Measurements from ENCODE around the gene ZBTB17. TPM values are rescaled to one million over a fixed set of nuclear protein-coding genes. Genes with fewer than 3 reads are reported as not detected.
A peak's percentile ranks its signal among the peaks of the same experiment; 100 is the strongest.

Gene ZBTB17
- total RNA-seq, 1 donor from 2014 or later = 155 TPM

- peaks cover 0 to 6% of the 10 kb centered on the region in 2 donors for H3K4me1 ChIP-seq
- no peak overlapping the region for H3K4me3 ChIP-seq
- no peak for DNase-seq (ENCODE audit: low spot score in 2 of 2)
- intact Hi-C loops (cut with DNase I) = loop anchor here (5.0 kb wide), 1 partner anchor 44 kb away; no protein-coding TSS in a partner anchor
- no peaks in the 10 kb centered on the region for H3K9me3 ChIP-seq
- H3K27me3 ChIP-seq = no peaks in the 10 kb centered on the region
- TF ChIP-seq CTCF (IDR thresholded peaks at IDR 0.05) = no peak
- H3K36me3 ChIP-seq = peaks cover 85 to 100% of the 10 kb centered on the region in 2 donors
- H3K27ac ChIP-seq = peak overlapping the region in 1 of 2 donors; percentile 33
Observed at GRCh38 chr1:15936025-15936424, 39.9 kb downstream of the ZBTB17 start.

DNA sequence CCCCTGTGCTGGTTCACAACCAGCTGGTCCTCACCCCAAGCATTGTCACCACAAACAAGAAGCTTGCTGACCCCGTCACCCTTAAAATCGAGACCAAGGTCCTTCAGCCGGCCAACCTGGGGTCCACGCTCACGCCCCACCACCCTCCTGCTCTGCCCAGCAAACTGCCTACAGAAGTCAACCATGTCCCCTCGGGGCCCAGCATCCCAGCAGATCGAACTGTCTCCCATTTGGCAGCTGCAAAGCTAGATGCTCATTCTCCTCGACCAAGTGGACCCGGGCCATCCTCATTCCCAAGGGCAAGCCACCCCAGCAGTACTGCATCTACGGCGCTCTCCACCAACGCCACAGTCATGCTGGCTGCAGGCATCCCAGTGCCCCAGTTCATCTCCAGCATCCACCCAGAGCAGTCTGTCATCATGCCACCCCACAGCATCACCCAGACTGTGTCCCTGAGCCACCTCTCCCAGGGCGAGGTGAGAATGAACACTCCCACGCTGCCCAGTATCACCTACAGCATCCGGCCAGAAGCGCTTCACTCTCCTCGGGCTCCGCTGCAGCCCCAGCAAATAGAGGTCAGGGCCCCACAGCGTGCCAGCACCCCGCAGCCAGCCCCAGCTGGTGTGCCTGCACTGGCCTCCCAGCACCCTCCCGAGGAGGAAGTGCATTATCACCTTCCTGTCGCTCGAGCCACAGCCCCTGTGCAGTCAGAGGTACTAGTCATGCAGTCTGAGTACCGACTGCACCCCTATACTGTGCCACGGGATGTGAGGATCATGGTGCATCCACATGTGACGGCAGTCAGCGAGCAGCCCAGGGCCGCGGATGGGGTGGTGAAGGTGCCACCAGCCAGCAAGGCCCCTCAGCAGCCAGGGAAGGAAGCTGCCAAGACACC is 40.6 kb downstream of the ZBTB17 start:
- intact Hi-C loops (cut with DNase I) = loop anchor here (5.0 kb wide), 1 partner anchor 43 kb away; no protein-coding TSS in a partner anchor
- DNase-seq (ENCODE audit: low spot score in 2 of 2) = no peak
- H3K9me3 ChIP-seq = no peaks in the 10 kb centered on the region

DNA sequence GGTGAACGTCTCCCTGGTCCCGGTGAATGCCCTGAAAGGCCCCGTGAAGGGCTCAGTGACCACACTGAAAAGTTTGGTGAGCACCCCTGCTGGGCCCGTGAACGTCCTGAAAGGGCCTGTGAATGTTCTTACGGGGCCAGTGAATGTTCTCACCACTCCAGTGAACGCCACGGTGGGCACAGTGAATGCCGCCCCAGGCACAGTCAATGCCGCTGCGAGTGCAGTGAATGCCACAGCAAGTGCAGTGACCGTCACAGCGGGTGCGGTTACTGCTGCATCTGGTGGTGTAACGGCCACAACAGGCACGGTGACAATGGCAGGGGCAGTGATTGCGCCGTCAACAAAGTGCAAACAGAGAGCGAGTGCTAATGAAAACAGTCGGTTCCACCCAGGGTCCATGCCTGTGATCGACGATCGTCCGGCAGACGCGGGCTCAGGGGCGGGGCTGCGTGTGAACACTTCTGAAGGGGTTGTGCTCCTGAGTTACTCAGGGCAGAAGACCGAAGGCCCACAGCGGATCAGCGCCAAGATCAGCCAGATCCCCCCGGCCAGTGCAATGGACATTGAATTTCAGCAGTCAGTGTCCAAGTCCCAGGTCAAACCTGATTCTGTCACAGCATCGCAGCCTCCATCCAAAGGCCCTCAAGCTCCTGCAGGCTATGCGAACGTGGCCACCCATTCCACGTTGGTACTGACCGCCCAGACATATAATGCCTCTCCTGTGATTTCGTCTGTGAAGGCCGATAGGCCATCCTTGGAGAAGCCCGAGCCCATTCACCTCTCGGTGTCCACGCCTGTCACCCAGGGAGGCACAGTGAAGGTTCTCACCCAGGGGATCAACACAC is 41.5 kb downstream of the ZBTB17 start:
- Histone ChIP-seq H3K27me3 (no peaks in the 10 kb centered on the region), H3K9me3 (no peaks in the 10 kb centered on the region), H3K4me1 (peaks cover 0 to 2% of the 10 kb centered on the region in 2 donors), H3K27ac (no peak overlapping the region), H3K36me3 (peaks cover 96 to 100% of the 10 kb centered on the region in 2 donors), H3K4me3 (no peak overlapping the region)
- DNase-seq (ENCODE audit: low spot score in 2 of 2) = no peak
- TF ChIP-seq CTCF (IDR thresholded peaks at IDR 0.05) = no peak
- intact Hi-C loops (cut with DNase I) = loop anchor here (5.0 kb wide), 1 partner anchor 42 kb away; no protein-coding TSS in a partner anchor

More for the DNA sequence above, 40.6 kb downstream of the ZBTB17 start:
- no peaks in the 10 kb centered on the region for H3K27me3 ChIP-seq
- TF ChIP-seq CTCF (IDR thresholded peaks at IDR 0.05) = no peak
- H3K4me1 ChIP-seq = peaks cover 0 to 6% of the 10 kb centered on the region in 2 donors
- peaks cover 88 to 100% of the 10 kb centered on the region in 2 donors for H3K36me3 ChIP-seq
- H3K4me3 ChIP-seq = no peak overlapping the region
- no peak overlapping the region for H3K27ac ChIP-seq

DNA sequence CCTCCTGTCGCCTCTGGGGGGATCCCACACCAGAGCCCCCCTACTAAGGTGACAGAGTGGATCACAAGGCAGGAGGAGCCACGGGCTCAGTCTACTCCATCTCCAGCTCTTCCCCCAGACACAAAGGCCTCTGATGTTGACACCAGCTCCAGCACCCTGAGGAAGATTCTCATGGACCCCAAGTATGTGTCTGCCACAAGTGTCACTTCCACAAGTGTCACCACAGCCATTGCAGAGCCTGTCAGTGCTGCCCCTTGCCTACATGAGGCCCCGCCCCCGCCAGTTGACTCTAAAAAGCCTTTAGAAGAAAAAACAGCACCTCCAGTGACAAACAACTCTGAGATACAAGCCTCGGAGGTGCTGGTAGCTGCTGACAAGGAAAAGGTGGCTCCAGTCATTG is 42.2 kb downstream of the ZBTB17 start:
- no peaks in the 10 kb centered on the region for H3K27me3 ChIP-seq
- peaks cover 3% of the 10 kb centered on the region in 2 donors for H3K4me1 ChIP-seq
- peaks cover 98 to 100% of the 10 kb centered on the region in 2 donors for H3K36me3 ChIP-seq
- intact Hi-C loops (cut with DNase I) = no loop called here
- no peak for TF ChIP-seq CTCF (IDR thresholded peaks at IDR 0.05)
- no peaks in the 10 kb centered on the region for H3K9me3 ChIP-seq
- no peak for DNase-seq (ENCODE audit: low spot score in 2 of 2)
- no peak overlapping the region for H3K4me3 ChIP-seq
- H3K27ac ChIP-seq = peak overlapping the region in 1 of 2 donors; percentile 17

DNA sequence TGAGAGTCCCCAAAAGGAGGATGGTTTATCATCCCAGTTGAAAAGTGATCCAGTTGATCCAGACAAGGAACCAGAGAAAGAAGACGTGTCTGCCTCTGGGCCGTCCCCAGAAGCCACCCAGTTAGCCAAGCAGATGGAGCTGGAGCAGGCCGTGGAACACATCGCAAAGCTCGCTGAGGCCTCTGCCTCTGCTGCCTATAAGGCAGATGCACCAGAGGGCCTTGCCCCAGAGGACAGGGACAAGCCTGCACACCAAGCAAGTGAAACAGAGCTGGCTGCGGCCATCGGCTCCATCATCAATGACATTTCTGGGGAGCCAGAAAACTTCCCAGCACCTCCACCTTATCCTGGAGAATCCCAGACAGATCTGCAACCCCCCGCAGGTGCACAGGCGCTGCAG is 43.3 kb downstream of the ZBTB17 start:
- Histone ChIP-seq H3K27me3 (no peaks in the 10 kb centered on the region), H3K27ac (no peak overlapping the region), H3K9me3 (no peaks in the 10 kb centered on the region), H3K4me1 (peaks cover 4 to 5% of the 10 kb centered on the region in 2 donors), H3K36me3 (peaks cover 99 to 100% of the 10 kb centered on the region in 2 donors), H3K4me3 (no peak overlapping the region)
- intact Hi-C loops (cut with DNase I) = no loop called here
- DNase-seq (ENCODE audit: low spot score in 2 of 2) = no peak
- TF ChIP-seq CTCF (IDR thresholded peaks at IDR 0.05) = no peak
